Activated CD4-positive, alpha-beta T cell treated with anti-CD3 and anti-CD28 coated beads, Interleukin-2, amount 50 U/mL, for 48 hours (primary cell): ENCODE data around the gene LTA.

Source experiments
- DNase-seq, 2 experiments: peaks; one replicate each; pipeline ENCODE4 v3.0.0-alpha.2; 2020

Gene LTA

GRCh38 chr6:31572041-31572911, at the start of gene LTA:
Gene LTA (plus strand): TSS chr6:31572289. CDS start chr6:31572743, 454 bp downstream.
- DNase-seq: peak; percentile 86 to 89

GRCh38 chr6:31525553-31525931, 46.5 kb upstream of the LTA start:
- no peak for DNase-seq

GRCh38 chr6:31525932-31526591, 46.0 kb upstream of the LTA start:
- no peak for DNase-seq

DNA sequence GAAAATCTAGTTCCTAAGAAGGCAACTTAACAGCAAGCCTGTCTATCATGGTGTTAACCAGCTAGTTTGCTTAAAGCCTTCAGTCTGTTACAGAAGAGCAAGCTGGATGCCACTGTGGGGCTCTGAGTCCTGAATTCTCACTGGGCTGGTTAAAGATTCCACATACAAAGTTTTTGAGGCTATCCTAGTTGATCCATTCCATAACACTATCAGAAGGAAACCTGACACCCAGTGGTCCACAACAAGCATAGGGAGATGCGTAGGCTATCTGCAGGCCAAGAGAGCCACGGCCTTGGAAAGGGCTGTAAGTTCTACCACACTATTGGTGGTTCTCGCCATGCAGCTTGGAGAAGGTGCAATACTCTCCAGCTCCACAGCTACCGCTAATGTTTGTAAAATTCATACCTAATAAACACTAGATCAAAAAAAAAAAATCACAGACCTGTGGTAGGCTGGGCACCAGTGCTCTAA, 43.7 kb upstream of the LTA start:
- no peak for DNase-seq

- DNase-seq: no peak
Measured at GRCh38 chr6:31528821-31529328, 43.2 kb upstream of the LTA start, which contains the start of gene MCCD1. Gene MCCD1 (plus strand): TSS chr6:31528962. CDS start chr6:31529015, 53 bp downstream.

- DNase-seq: no peak
Measured at GRCh38 chr6:31529329-31530150, 42.5 kb upstream of the LTA start.

- no peak for DNase-seq
Measured at GRCh38 chr6:31530659-31531058, 41.4 kb upstream of the LTA start.

GRCh38 chr6:31531162-31531561, 40.9 kb upstream of the LTA start:
- DNase-seq: no peak

GRCh38 chr6:31531771-31532643, 40.1 kb upstream of the LTA start:
- DNase-seq: no peak

DNA sequence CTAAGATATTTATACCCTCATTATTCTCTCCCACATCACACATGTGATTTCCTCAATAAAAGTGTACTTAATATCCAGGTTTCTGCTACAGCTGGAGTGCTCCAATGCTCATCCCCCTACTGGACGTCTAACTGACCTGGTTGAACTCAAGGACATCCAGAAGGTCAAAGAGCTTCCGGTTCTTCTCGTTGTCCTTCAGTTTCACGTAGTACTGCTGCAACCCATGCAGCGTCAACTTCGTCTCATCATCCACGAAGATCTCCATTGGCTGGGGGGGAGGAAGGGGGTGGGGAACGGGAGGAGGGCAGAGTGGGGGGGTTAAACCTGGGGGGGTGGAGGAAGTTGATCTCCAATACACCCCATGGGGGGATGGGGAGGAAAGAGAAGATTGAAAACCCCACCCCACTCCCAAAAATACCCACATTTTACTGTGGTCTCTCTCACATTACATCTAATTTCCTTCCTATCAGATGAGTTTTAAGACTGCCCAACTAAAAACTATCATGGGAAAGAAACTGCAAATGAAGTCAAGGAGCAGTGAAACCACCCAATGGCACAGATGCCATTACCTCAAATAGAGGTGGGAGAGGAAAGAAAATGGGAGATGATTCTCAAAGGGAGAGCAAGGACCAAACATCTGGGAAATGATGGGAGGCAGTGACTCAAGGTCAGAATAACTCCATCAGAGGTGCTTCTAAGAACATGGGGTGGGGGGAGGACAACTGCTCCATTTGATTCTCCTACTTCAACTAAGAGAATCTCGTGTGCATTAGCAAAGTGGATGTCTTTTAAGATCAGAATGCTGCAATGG, 39.2 kb upstream of the LTA start:
- DNase-seq: no peak

GRCh38 chr6:31533455-31533841, 38.6 kb upstream of the LTA start:
- DNase-seq: no peak

- no peak for DNase-seq
Measured at GRCh38 chr6:31534011-31534410, 38.1 kb upstream of the LTA start.

DNA sequence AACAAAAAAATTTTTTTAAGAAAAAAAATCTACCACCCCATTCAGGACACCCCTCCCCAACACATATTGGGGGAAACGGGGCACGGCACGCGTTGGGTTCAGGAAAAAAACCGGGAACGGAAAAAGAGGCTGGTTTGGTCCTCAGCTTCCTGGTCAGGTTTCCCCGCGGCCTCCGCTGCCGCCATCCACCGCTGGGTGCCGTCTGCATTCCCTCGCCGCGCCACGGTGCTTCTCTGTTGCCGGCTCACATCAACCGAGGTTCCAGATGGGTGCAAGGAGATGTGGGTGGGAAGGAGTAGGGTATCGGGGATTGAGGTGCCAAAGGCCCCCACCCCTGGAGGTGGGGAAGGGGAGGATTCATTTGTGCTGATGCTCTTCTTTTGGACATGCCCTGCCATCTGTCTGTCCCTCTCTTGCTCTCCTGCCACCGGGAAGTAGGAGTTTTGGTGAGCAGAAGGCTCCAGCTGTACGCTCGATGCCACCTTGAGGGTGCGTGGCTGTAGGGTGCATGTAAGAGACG, 37.5 kb upstream of the LTA start:
- no peak for DNase-seq

GRCh38 chr6:31535538-31536324, 36.4 kb upstream of the LTA start:
- no peak for DNase-seq

- no peak for DNase-seq
Measured at GRCh38 chr6:31538805-31539400, 33.2 kb upstream of the LTA start.

- no peak for DNase-seq
Measured at GRCh38 chr6:31540640-31541039, 31.4 kb upstream of the LTA start.

DNA sequence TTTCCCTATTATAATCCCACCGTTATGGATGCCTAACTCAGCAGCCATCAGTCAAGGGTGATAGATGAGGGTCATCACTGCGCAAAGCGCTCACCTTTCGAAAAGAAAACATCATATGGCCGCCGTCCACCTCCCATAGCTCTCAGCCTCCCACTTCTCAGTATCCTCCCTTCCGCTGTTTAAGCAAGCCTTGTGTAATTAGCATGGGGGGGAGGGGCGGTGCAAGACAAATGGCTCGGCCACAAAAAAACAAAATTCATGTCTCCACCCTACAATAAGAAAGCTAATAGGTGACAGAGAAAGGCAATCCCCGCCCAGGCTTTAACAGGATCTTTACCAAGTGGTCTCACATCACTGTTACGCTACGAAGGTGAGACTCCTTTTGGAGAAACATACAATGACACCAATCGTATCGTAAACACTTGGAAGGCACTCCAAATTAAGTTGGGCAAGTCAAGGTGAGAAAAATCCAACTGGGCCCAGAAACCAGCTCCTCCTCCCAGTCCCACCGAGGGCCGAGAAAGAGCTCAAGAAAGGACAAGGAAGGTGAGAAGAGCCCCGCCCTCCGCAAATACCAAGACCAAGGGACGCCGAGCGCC, 30.9 kb upstream of the LTA start:
- DNase-seq: peak; percentile 68 to 72

DNA sequence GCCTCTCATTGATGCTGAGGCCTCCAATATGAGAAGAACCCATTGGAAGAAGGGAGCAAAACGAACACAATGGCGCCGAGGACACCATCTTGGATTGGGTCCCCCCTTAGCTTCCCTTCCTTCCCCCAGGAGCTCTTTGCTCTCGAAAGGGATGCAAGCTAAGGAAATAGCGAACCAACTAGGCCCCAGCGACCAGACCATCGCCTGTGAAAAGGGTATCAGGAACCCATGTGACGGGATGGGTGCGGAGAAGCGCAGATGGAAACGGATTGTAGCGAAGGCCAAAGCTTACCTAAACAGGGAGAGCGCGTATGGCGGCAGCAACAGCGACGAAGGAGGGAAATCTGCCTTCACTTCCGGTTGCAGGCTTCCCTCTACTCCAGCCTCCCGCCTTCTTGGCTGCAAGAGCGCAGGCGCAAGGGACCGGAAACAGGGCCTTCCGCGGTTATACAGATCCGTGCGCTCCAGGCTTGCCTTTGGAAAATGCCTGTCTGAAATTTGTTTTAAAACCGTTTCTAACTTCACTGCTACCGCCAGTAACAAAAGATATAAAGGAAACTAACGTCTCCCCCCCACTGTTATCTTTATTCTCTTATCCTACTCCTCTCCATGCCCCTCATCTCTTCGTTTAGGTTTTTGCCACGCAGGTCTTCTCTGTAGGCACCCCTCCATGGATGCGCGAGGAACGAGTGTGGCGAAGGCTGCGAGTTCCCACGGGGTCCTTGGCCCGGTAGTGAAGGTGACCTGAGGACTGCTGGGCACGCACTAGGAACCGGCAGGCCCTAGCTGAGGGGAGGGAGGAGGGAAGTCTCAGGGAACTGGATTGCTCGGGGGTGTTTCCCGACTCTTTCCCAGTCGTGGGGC, 30.2 kb upstream of the LTA start, which contains the start of gene DDX39B:
TSS of gene DDX39B (minus strand) at position 346 of the 864 bp plus-strand sequence. CDS start 1,471 bp downstream, outside the sequence.
- peak; percentile 91 to 94 for DNase-seq
